DND-41 (cell line): Measurements from ENCODE around the gene DUSP11.

Source experiments
- CTCF ChIP-seq: IDR thresholded peaks from 2 replicates; pipeline ENCODE4 v1.5.1; 2012; ENCODE audit warnings: borderline replicate concordance, low read length, moderate library complexity, mild to moderate bottlenecking; ENCODE audit not compliant: poor library complexity, severe bottlenecking; ENCODE audit errors: extremely low read depth
- EZH2 ChIP-seq: IDR thresholded peaks from 3 replicates; pipeline ENCODE4 v1.6.1; 2012; ENCODE audit warnings: borderline replicate concordance, low read depth, mild to moderate bottlenecking, moderate library complexity, low read length, inconsistent platforms; ENCODE audit not compliant: severe bottlenecking

GRCh38 chr2:73746015-73746876, 33.7 kb downstream of the DUSP11 start:
- no peak for TF ChIP-seq EZH2
- no peak for TF ChIP-seq CTCF
